ENCODE data around the gene RAET1L. TPM values are rescaled to one million over a fixed set of nuclear protein-coding genes. Genes with fewer than 3 reads are reported as not detected.
A peak's percentile ranks its signal among the peaks of the same experiment; 100 is the strongest.

The RAET1L gene
- total RNA-seq, 1 experiment from 2014 or later: not detected

- TF ChIP-seq USF1 (CRISPR knock-in tag; IDR thresholded peaks at IDR 0.05): no peak
Observed at GRCh38 chr6:150043501-150044412, 18.4 kb upstream of the RAET1L start (continued).

GRCh38 chr6:150043096-150043495 is 17.8 kb upstream of the RAET1L start:
- Mint-ChIP-seq H3K27ac (no peak overlapping the region), H3K36me3 (no peaks in the 10 kb centered on the region), H3K4me1 (peaks cover 4% of the 10 kb centered on the region), H3K27me3 (ENCODE audit: low read depth) (peaks cover 67% of the 10 kb centered on the region), H3K9me3 (no peaks in the 10 kb centered on the region), H3K4me3 (no peak overlapping the region)
- DNase-seq (ENCODE audit: low spot score) (no peak), ATAC-seq (no peak)
- POLR2A ChIA-PET: no interaction called here
- CTCF ChIA-PET: interaction anchor here (1.3 kb wide), 1 partner anchor 28 kb away, joined by 3 read pairs; no protein-coding TSS in a partner anchor
- no peak for TF ChIP-seq AFF4 (CRISPR knock-in tag; IDR thresholded peaks at IDR 0.05; ENCODE audit: borderline replicate concordance)
- no peak for TF ChIP-seq NFYB (CRISPR knock-in tag; conservative IDR thresholded peaks at IDR 0.05; ENCODE audit: low read depth)

GRCh38 chr6:150038202-150039062 is 13.1 kb upstream of the RAET1L start:
- ChIA-PET CTCF (no interaction called here), POLR2A (no interaction called here)
- H3K4me3 Mint-ChIP-seq: peak overlapping the region; percentile 74
- no peak overlapping the region for H3K27ac Mint-ChIP-seq
- TF ChIP-seq IRF1 (CRISPR knock-in tag; IDR thresholded peaks at IDR 0.05) (no peak), E2F4 (CRISPR knock-in tag; IDR thresholded peaks at IDR 0.05; ENCODE audit: borderline replicate concordance, low read depth) (no peak), MAX (CRISPR knock-in tag; IDR thresholded peaks at IDR 0.05) (no peak)
- peaks cover 10% of the 10 kb centered on the region for H3K4me1 Mint-ChIP-seq
- DNase-seq (ENCODE audit: low spot score): peak; percentile 44
- peaks cover 97% of the 10 kb centered on the region for H3K27me3 Mint-ChIP-seq (ENCODE audit: low read depth)
- H3K36me3 Mint-ChIP-seq: no peaks in the 10 kb centered on the region
- peak; percentile 77 for ATAC-seq
- H3K9me3 Mint-ChIP-seq: no peaks in the 10 kb centered on the region

GRCh38 chr6:150037526-150038201 is 12.3 kb upstream of the RAET1L start:
- H3K27me3 Mint-ChIP-seq (ENCODE audit: low read depth): peaks cover 100% of the 10 kb centered on the region
- DNase-seq (ENCODE audit: low spot score) (no peak), ATAC-seq (peak; percentile 58)
- no peaks in the 10 kb centered on the region for H3K36me3 Mint-ChIP-seq
- peak overlapping the region; percentile 74 for H3K4me3 Mint-ChIP-seq
- no peak overlapping the region for H3K27ac Mint-ChIP-seq
- ChIA-PET POLR2A (no interaction called here), CTCF (interaction anchor here (1.0 kb wide), 1 partner anchor 33 kb away, joined by 7 read pairs; no protein-coding TSS in a partner anchor)
- H3K4me1 Mint-ChIP-seq: peaks cover 10% of the 10 kb centered on the region
- no peaks in the 10 kb centered on the region for H3K9me3 Mint-ChIP-seq
- TF ChIP-seq ESRRA (CRISPR knock-in tag; IDR thresholded peaks at IDR 0.05; ENCODE audit: borderline replicate concordance) (no peak), FOXP4 (CRISPR knock-in tag; IDR thresholded peaks at IDR 0.05) (0 out of 2 replicates have a peak, but pooled peaks have one; percentile 29), PRDM15 (CRISPR knock-in tag; IDR thresholded peaks at IDR 0.05) (peak; percentile 37; the same call in 1 of the 2 replicates), IRF1 (CRISPR knock-in tag; IDR thresholded peaks at IDR 0.05) (no peak)

Data from WTC11 (cell line).